ENCODE results near the gene SNX20. TPM values are rescaled to one million over a fixed set of nuclear protein-coding genes. Genes with fewer than 3 reads are reported as not detected.

Gene SNX20
- polyA plus RNA-seq, 3 donors: 0.46 to 0.56 (median 0.54) TPM

- DNase-seq (ENCODE audit: low read depth in 3 of 3, low spot score in 2 of 3): no peak
These were observed 25.1 kb upstream of the SNX20 start for GRCh38 chr16:50706250-50706649.

- DNase-seq (ENCODE audit: low read depth in 3 of 3, low spot score in 2 of 3): no peak
These were observed 24.5 kb upstream of the SNX20 start for GRCh38 chr16:50705436-50706110.

- no peak for DNase-seq (ENCODE audit: low read depth in 3 of 3, low spot score in 2 of 3)
These were observed 23.1 kb upstream of the SNX20 start for GRCh38 chr16:50704245-50704644.

- DNase-seq (ENCODE audit: low read depth in 3 of 3, low spot score in 2 of 3): no peak
These were observed 21.6 kb upstream of the SNX20 start for GRCh38 chr16:50702725-50703124.

- no peak for DNase-seq (ENCODE audit: low read depth in 3 of 3, low spot score in 2 of 3)
These were observed 18.4 kb upstream of the SNX20 start for GRCh38 chr16:50699326-50700159.

- DNase-seq (ENCODE audit: low read depth in 3 of 3, low spot score in 2 of 3): no peak
These were observed 17.0 kb upstream of the SNX20 start for GRCh38 chr16:50697881-50698767.

GRCh38 chr16:50697421-50697715 is 16.3 kb upstream of the SNX20 start:
- no peak for DNase-seq (ENCODE audit: low read depth in 3 of 3, low spot score in 2 of 3)

GRCh38 chr16:50696575-50697420 is 15.7 kb upstream of the SNX20 start:
- DNase-seq (ENCODE audit: low read depth in 3 of 3, low spot score in 2 of 3): no peak

GRCh38 chr16:50696126-50696525 is 15.0 kb upstream of the SNX20 start:
- DNase-seq (ENCODE audit: low read depth in 3 of 3, low spot score in 2 of 3): no peak

- no peak for DNase-seq (ENCODE audit: low read depth in 3 of 3, low spot score in 2 of 3)
These were observed 14.2 kb upstream of the SNX20 start for GRCh38 chr16:50695017-50696000.

GRCh38 chr16:50694206-50694605 is 13.1 kb upstream of the SNX20 start:
- DNase-seq (ENCODE audit: low read depth in 3 of 3, low spot score in 2 of 3): no peak

- DNase-seq (ENCODE audit: low read depth in 3 of 3, low spot score in 2 of 3): no peak
These were observed 12.1 kb upstream of the SNX20 start, which contains the start of gene NOD2 for GRCh38 chr16:50692999-50693781. Gene NOD2 (plus strand): TSS chr16:50693606. CDS start chr16:50699496, 5,890 bp downstream.

GRCh38 chr16:50692644-50692998 is 11.5 kb upstream of the SNX20 start:
- no peak for DNase-seq (ENCODE audit: low read depth in 3 of 3, low spot score in 2 of 3)

- no peak for DNase-seq (ENCODE audit: low read depth in 3 of 3, low spot score in 2 of 3)
These were observed 9.1 kb upstream of the SNX20 start for GRCh38 chr16:50690177-50690576.

GRCh38 chr16:50688867-50689266 is 7.8 kb upstream of the SNX20 start:
- DNase-seq (ENCODE audit: low read depth in 3 of 3, low spot score in 2 of 3): no peak

GRCh38 chr16:50688083-50688482 is 7.0 kb upstream of the SNX20 start:
- no peak for DNase-seq (ENCODE audit: low read depth in 3 of 3, low spot score in 2 of 3)

- no peak for DNase-seq (ENCODE audit: low read depth in 3 of 3, low spot score in 2 of 3)
These were observed 4.5 kb upstream of the SNX20 start for GRCh38 chr16:50685462-50686063.

GRCh38 chr16:50684823-50685461 is 3.8 kb upstream of the SNX20 start:
- DNase-seq (ENCODE audit: low read depth in 3 of 3, low spot score in 2 of 3): no peak

Measured in right renal cortex interstitium (tissue), 3 donors.